ENCODE results near the gene LCN6.

- TF ChIP-seq GATA3 (IDR thresholded peaks at IDR 0.05; ENCODE audit: low read depth, low read length) (no peak), GATA2 (IDR thresholded peaks at IDR 0.05; ENCODE audit: low read depth, low read length) (no peak)
These were observed 25.4 kb downstream of the LCN6 start for GRCh38 chr9:136722969-136723356.
